Mesenchymal stem cell (in vitro differentiated cells and primary cell): Measurements from ENCODE around the gene LSMEM2.

Experiments
- DNase-seq: peaks from one replicate; pipeline ENCODE4 v3.0.0-alpha.2; 2013
- H2AFZ ChIP-seq: one replicate; pipeline ENCODE4 v1.6.1; 2013; ENCODE audit warnings: low read depth, mild to moderate bottlenecking, control low read depth, inconsistent platforms, low read length, moderate library complexity
- H2AK5ac ChIP-seq: 2 replicates; pipeline ENCODE4 v1.6.1; 2013; ENCODE audit warnings: low read length, moderate library complexity, mild to moderate bottlenecking, inconsistent platforms; ENCODE audit not compliant: severe bottlenecking
- H2BK120ac ChIP-seq: one replicate; pipeline ENCODE4 v1.6.1; 2013; ENCODE audit warnings: low read depth, mild to moderate bottlenecking, inconsistent platforms, low read length, moderate library complexity
- H2BK12ac ChIP-seq, 2 experiments: one replicate each; pipeline ENCODE4 v1.6.1; 2013; ENCODE audit warnings: inconsistent platforms in 2 of 2, low read length in 2 of 2, mild to moderate bottlenecking in 2 of 2, moderate library complexity in 2 of 2, control low read depth in 1 of 2
- H2BK15ac ChIP-seq: one replicate; pipeline ENCODE4 v1.6.1; 2013; ENCODE audit warnings: mild to moderate bottlenecking, low read depth, inconsistent platforms; ENCODE audit not compliant: poor library complexity, severe bottlenecking
- H2BK5ac ChIP-seq: 2 replicates; pipeline ENCODE4 v1.6.1; 2013; ENCODE audit warnings: low read depth, mild to moderate bottlenecking, low read length, control low read depth, inconsistent platforms; ENCODE audit not compliant: poor library complexity, severe bottlenecking
- H3K14ac ChIP-seq, 2 experiments: one replicate each; pipeline ENCODE4 v1.6.1; 2013; ENCODE audit warnings: inconsistent platforms in 2 of 2, low read length in 2 of 2, control low read depth in 1 of 2, mild to moderate bottlenecking in 1 of 2, moderate library complexity in 1 of 2
- H3K18ac ChIP-seq, 2 experiments: one replicate each; pipeline ENCODE4 v1.6.1; 2013; ENCODE audit warnings: inconsistent platforms in 2 of 2, low read length in 2 of 2, control low read depth in 1 of 2, low read depth in 1 of 2, mild to moderate bottlenecking in 1 of 2
- H3K23ac ChIP-seq, 2 experiments: one replicate each; pipeline ENCODE4 v1.6.1; 2013; ENCODE audit warnings: inconsistent platforms in 2 of 2, low read length in 2 of 2, mild to moderate bottlenecking in 2 of 2, moderate library complexity in 2 of 2, control low read depth in 1 of 2
- H3K27ac ChIP-seq: 2 replicates; pipeline ENCODE4 v1.5.1; 2013; ENCODE audit warnings: mild to moderate bottlenecking, moderate library complexity, low read length, control low read depth, inconsistent platforms; ENCODE audit not compliant: poor library complexity, severe bottlenecking
- H3K27me3 ChIP-seq, 2 experiments: 2 replicates each; pipeline versions ENCODE4 v1.6.1 to v1.7.0; 2013; ENCODE audit warnings: low read length in 2 of 2, mild to moderate bottlenecking in 2 of 2, moderate library complexity in 2 of 2, control low read depth in 1 of 2, inconsistent platforms in 1 of 2; ENCODE audit not compliant: control insufficient read depth in 1 of 2, insufficient read depth in 1 of 2
- H3K36me3 ChIP-seq, 2 experiments: 2 replicates each; pipeline versions ENCODE4 v1.6.1 to v1.7.0; 2013; ENCODE audit warnings: low read length in 2 of 2, control low read depth in 1 of 2, inconsistent platforms in 1 of 2, low read depth in 1 of 2, mild to moderate bottlenecking in 1 of 2; ENCODE audit not compliant: insufficient read depth in 2 of 2, control insufficient read depth in 1 of 2
- H3K4ac ChIP-seq, 2 experiments: one replicate each; pipeline ENCODE4 v1.6.1; 2013; ENCODE audit warnings: inconsistent platforms in 2 of 2, low read length in 2 of 2, mild to moderate bottlenecking in 2 of 2, moderate library complexity in 2 of 2, control low read depth in 1 of 2, low read depth in 1 of 2
- H3K4me1 ChIP-seq: 2 replicates; pipeline ENCODE4 v1.6.1; 2013; ENCODE audit warnings: low read depth, low read length, control low read depth; ENCODE audit not compliant: control insufficient read depth, insufficient read depth
- H3K4me2 ChIP-seq: 2 replicates; pipeline ENCODE4 v1.6.1; 2013; ENCODE audit warnings: low read length, mild to moderate bottlenecking, inconsistent platforms; ENCODE audit not compliant: poor library complexity, severe bottlenecking
- H3K4me3 ChIP-seq, 2 experiments: 2 replicates each; pipeline versions ENCODE4 v1.5.1 to v1.7.0; 2013; ENCODE audit warnings: low read length in 2 of 2, mild to moderate bottlenecking in 2 of 2, control low read depth in 1 of 2, low read depth in 1 of 2; ENCODE audit not compliant: insufficient read depth in 1 of 2
- H3K79me1 ChIP-seq: replicated peaks from 2 replicates; pipeline ENCODE4 v1.6.1; 2013; ENCODE audit warnings: mild to moderate bottlenecking, control low read depth, low read length, inconsistent platforms; ENCODE audit not compliant: poor library complexity, severe bottlenecking
- H3K9ac ChIP-seq: 2 replicates; pipeline ENCODE4 v1.7.0; 2013; ENCODE audit warnings: mild to moderate bottlenecking, low read length, moderate library complexity
- H3K9me3 ChIP-seq: 2 replicates; pipeline ENCODE4 v1.7.0; 2013; ENCODE audit warnings: mild to moderate bottlenecking, low read length; ENCODE audit not compliant: control insufficient read depth
- H4K8ac ChIP-seq: one replicate; pipeline ENCODE4 v1.6.1; 2013; ENCODE audit warnings: inconsistent platforms, mild to moderate bottlenecking, low read length, moderate library complexity
- H4K91ac ChIP-seq: one replicate; pipeline ENCODE4 v1.6.1; 2013; ENCODE audit warnings: mild to moderate bottlenecking, low read length, inconsistent platforms
- WGBS: methylation state at CpG from one replicate; pipeline ENCODE4 v1.1.7; 2013; ENCODE audit warnings: mixed read lengths; 5-methylcytosine and 5-hydroxymethylcytosine counted together

LSMEM2 gene

GRCh38 chr3:50318163-50318562 lies 39.3 kb downstream of the LSMEM2 start:
- Histone ChIP-seq H3K23ac (peak overlapping the region in 1 of 2 experiments; percentile 35), H3K36me3 (peaks cover 47 to 53% of the 10 kb centered on the region in 2 experiments), H3K4ac (no peak overlapping the region), H3K4me3 (peak overlapping the region in 1 of 2 experiments; percentile 43), H3K14ac (peak overlapping the region in 1 of 2 experiments; percentile 1), H2AFZ (no peak overlapping the region), H3K9ac (no peak overlapping the region), H3K4me1 (peaks cover 56% of the 10 kb centered on the region), H2BK120ac (no peak overlapping the region), H4K91ac (no peak overlapping the region), H3K79me1 (peaks cover 44% of the 10 kb centered on the region), H2BK12ac (no peak overlapping the region), H3K27ac (no peak overlapping the region), H2BK15ac (no peak overlapping the region), H3K9me3 (no peaks in the 10 kb centered on the region), H2AK5ac (no peak overlapping the region), H2BK5ac (no peak overlapping the region), H3K4me2 (no peak overlapping the region), H3K27me3 (no peaks in the 10 kb centered on the region), H4K8ac (no peak overlapping the region), H3K18ac (no peak overlapping the region)
- DNase-seq = no peak
- 95% methylated on average over 11 of the region's 11 CpGs for WGBS

GRCh38 chr3:50318615-50319014 lies 39.7 kb downstream of the LSMEM2 start:
- H3K4ac ChIP-seq = no peak overlapping the region
- no peak overlapping the region for H3K4me2 ChIP-seq
- H3K27ac ChIP-seq = no peak overlapping the region
- H3K9ac ChIP-seq = peak overlapping the region; percentile 6
- peaks cover 47 to 53% of the 10 kb centered on the region in 2 experiments for H3K36me3 ChIP-seq
- peaks cover 44% of the 10 kb centered on the region for H3K79me1 ChIP-seq
- H3K9me3 ChIP-seq = no peaks in the 10 kb centered on the region
- no peaks in the 10 kb centered on the region for H3K27me3 ChIP-seq
- WGBS = 88% methylated on average over 10 of the region's 10 CpGs
- peak overlapping the region; percentile 31 for H4K8ac ChIP-seq
- H3K4me3 ChIP-seq = no peak overlapping the region
- peaks cover 56% of the 10 kb centered on the region for H3K4me1 ChIP-seq
- no peak overlapping the region for H3K18ac ChIP-seq
- no peak overlapping the region for H2BK12ac ChIP-seq
- no peak overlapping the region for H3K14ac ChIP-seq
- no peak overlapping the region for H2AFZ ChIP-seq
- peak overlapping the region; percentile 12 for H2BK15ac ChIP-seq
- H3K23ac ChIP-seq = no peak overlapping the region
- H2BK5ac ChIP-seq = no peak overlapping the region
- H4K91ac ChIP-seq = no peak overlapping the region
- no peak for DNase-seq
- no peak overlapping the region for H2AK5ac ChIP-seq
- H2BK120ac ChIP-seq = no peak overlapping the region

GRCh38 chr3:50319181-50319893 lies 40.5 kb downstream of the LSMEM2 start:
- Histone ChIP-seq H3K18ac (no peak overlapping the region), H4K91ac (no peak overlapping the region), H4K8ac (no peak overlapping the region), H2BK120ac (no peak overlapping the region), H2BK15ac (no peak overlapping the region), H3K4ac (no peak overlapping the region), H2AFZ (no peak overlapping the region), H2AK5ac (no peak overlapping the region), H3K23ac (no peak overlapping the region), H3K27me3 (no peaks in the 10 kb centered on the region), H3K36me3 (peaks cover 47 to 58% of the 10 kb centered on the region in 2 experiments), H3K9ac (peak overlapping the region; percentile 99), H3K27ac (no peak overlapping the region), H3K4me3 (peak overlapping the region in 1 of 2 experiments; percentile 88), H3K79me1 (peaks cover 44% of the 10 kb centered on the region), H2BK5ac (no peak overlapping the region), H3K9me3 (no peaks in the 10 kb centered on the region), H3K4me1 (peaks cover 59% of the 10 kb centered on the region), H2BK12ac (no peak overlapping the region), H3K14ac (no peak overlapping the region), H3K4me2 (no peak overlapping the region)
- WGBS = 96% methylated on average over 16 of the region's 16 CpGs
- no peak for DNase-seq

GRCh38 chr3:50319894-50320625 lies 41.2 kb downstream of the LSMEM2 start:
- Histone ChIP-seq H4K8ac (no peak overlapping the region), H2AFZ (no peak overlapping the region), H2BK12ac (peak overlapping the region in 1 of 2 experiments; percentile 80), H3K9ac (peak overlapping the region; percentile 99), H3K18ac (peak overlapping the region in 1 of 2 experiments; percentile 64), H3K4me1 (peaks cover 57% of the 10 kb centered on the region), H2BK5ac (no peak overlapping the region), H3K4me3 (peak overlapping the region; percentile 78 to 88), H2BK15ac (no peak overlapping the region), H3K4ac (peak overlapping the region in 1 of 2 experiments; percentile 47), H2AK5ac (no peak overlapping the region), H2BK120ac (no peak overlapping the region), H3K27me3 (no peaks in the 10 kb centered on the region), H3K9me3 (no peaks in the 10 kb centered on the region), H3K4me2 (peak overlapping the region; percentile 60), H3K27ac (peak overlapping the region; percentile 85), H3K36me3 (peaks cover 46 to 55% of the 10 kb centered on the region in 2 experiments), H3K79me1 (peaks cover 38% of the 10 kb centered on the region), H3K23ac (peak overlapping the region in 1 of 2 experiments; percentile 47), H3K14ac (peak overlapping the region in 1 of 2 experiments; percentile 90), H4K91ac (peak overlapping the region; percentile 79)
- 92% methylated on average over 29 of the region's 29 CpGs for WGBS
- no peak for DNase-seq
